ENCODE measurements around the gene THOC2.

DNA sequence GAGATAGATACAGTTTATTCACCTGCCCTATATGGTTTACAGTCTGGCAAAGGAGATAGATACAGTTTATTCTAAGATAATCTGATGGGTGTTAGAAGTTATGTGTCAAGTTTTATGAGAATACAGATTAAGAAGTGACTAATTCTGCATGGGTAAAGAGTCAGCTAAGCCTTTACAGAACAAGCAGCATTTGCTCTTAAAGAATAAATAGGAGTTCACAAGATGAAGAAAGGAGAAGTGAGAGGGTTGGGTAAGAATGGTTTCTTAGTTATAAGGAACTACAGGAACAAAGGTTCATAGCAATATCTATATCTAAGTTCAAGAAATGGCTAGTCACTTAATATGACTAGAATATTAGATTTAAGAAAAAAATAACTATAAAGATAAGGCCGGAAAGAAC, 47.6 kb downstream of the THOC2 start:
- TF ChIP-seq, protein P1, sequence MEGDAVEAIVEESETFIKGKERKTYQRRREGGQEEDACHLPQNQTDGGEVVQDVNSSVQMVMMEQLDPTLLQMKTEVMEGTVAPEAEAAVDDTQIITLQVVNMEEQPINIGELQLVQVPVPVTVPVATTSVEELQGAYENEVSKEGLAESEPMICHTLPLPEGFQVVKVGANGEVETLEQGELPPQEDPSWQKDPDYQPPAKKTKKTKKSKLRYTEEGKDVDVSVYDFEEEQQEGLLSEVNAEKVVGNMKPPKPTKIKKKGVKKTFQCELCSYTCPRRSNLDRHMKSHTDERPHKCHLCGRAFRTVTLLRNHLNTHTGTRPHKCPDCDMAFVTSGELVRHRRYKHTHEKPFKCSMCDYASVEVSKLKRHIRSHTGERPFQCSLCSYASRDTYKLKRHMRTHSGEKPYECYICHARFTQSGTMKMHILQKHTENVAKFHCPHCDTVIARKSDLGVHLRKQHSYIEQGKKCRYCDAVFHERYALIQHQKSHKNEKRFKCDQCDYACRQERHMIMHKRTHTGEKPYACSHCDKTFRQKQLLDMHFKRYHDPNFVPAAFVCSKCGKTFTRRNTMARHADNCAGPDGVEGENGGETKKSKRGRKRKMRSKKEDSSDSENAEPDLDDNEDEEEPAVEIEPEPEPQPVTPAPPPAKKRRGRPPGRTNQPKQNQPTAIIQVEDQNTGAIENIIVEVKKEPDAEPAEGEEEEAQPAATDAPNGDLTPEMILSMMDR (IDR thresholded peaks at IDR 0.05) = no peak
- no peak for TF ChIP-seq POLR2A (IDR thresholded peaks at IDR 0.05)

Measured in adrenal gland (tissue), 5 donors.